Neural progenitor cell (in vitro differentiated cells): Measurements from ENCODE around the gene ID4. TPM values are rescaled to one million over a fixed set of nuclear protein-coding genes. Genes with fewer than 3 reads are reported as not detected.

Experiments
- DNase-seq: peaks from one replicate; pipeline ENCODE4 v3.0.0-alpha.2; 2016; ENCODE audit warnings: low spot score
- H2AFZ ChIP-seq: fragments of 200-600 bp; sonication (generic); replicated peaks from 2 replicates; pipeline ENCODE4 v1.6.1; 2016; ENCODE audit warnings: antibody characterized with exemption
- H3F3A ChIP-seq: fragments of 200-600 bp; sonication (generic); 2 replicates; pipeline ENCODE4 v1.6.1; 2016; ENCODE audit warnings: antibody characterized with exemption, low read depth
- H3K27ac ChIP-seq: fragments of 200-600 bp; sonication (generic); 2 replicates; pipeline ENCODE4 v1.5.1; 2016; ENCODE audit warnings: mild to moderate bottlenecking
- H3K27me3 ChIP-seq: fragments of 200-600 bp; sonication (generic); 2 replicates; pipeline ENCODE4 v1.6.1; 2016; ENCODE audit warnings: mild to moderate bottlenecking, moderate library complexity
- H3K36me3 ChIP-seq: fragments of 200-600 bp; sonication (generic); 2 replicates; pipeline ENCODE4 v1.5.1; 2016
- H3K4me1 ChIP-seq: fragments of 200-600 bp; sonication (generic); 2 replicates; pipeline ENCODE4 v1.6.1; 2016; ENCODE audit warnings: mixed run types
- H3K4me2 ChIP-seq: fragments of 200-600 bp; sonication (generic); 2 replicates; pipeline ENCODE4 v1.6.1; 2016
- H3K4me3 ChIP-seq: fragments of 200-600 bp; sonication (generic); 2 replicates; pipeline ENCODE4 v1.5.1; 2016
- H3K79me2 ChIP-seq: fragments of 200-600 bp; sonication (generic); 2 replicates; pipeline ENCODE4 v1.6.1; 2016; ENCODE audit warnings: low read depth
- H3K9ac ChIP-seq: fragments of 200-600 bp; sonication (generic); 2 replicates; pipeline ENCODE4 v1.6.1; 2016
- H3K9me3 ChIP-seq: fragments of 200-600 bp; sonication (generic); 2 replicates; pipeline ENCODE4 v1.5.1; 2016; ENCODE audit warnings: low read depth
- H4K20me1 ChIP-seq: fragments of 200-600 bp; sonication (generic); 2 replicates; pipeline ENCODE4 v1.6.1; 2016; ENCODE audit warnings: low read depth
- H3K27ac Mint-ChIP-seq: 3 replicates; pipeline ENCODE4 v1.8.0; 2021; ENCODE audit warnings: mixed read lengths
- H3K27me3 Mint-ChIP-seq: 2 replicates; pipeline ENCODE4 v1.8.0; 2022; ENCODE audit warnings: low read depth, mild to moderate bottlenecking, inconsistent platforms, moderate library complexity, mixed read lengths; ENCODE audit not compliant: insufficient read depth
- H3K36me3 Mint-ChIP-seq: 3 replicates; pipeline ENCODE4 v1.8.0; 2021; ENCODE audit warnings: mixed read lengths
- H3K4me1 Mint-ChIP-seq: 3 replicates; pipeline ENCODE4 v1.8.0; 2021; ENCODE audit warnings: mixed read lengths
- H3K4me3 Mint-ChIP-seq: 3 replicates; pipeline ENCODE4 v1.8.0; 2021; ENCODE audit warnings: mild to moderate bottlenecking, moderate library complexity, mixed read lengths
- H3K9me3 Mint-ChIP-seq: 3 replicates; pipeline ENCODE4 v1.8.0; 2020; ENCODE audit warnings: mixed read lengths
- CTCF ChIP-seq: fragments of 200-600 bp; sonication (generic); IDR thresholded peaks from 2 replicates; pipeline ENCODE4 v1.5.1; 2017; ENCODE audit warnings: antibody characterized with exemption, mild to moderate bottlenecking
- EZH2 ChIP-seq: fragments of 200-600 bp; sonication (generic); IDR thresholded peaks from 2 replicates; pipeline ENCODE4 v1.6.1; 2017; ENCODE audit warnings: antibody characterized with exemption, mild to moderate bottlenecking, moderate library complexity
- EZH2phosphoT487 ChIP-seq: fragments of 200-600 bp; sonication (generic); IDR thresholded peaks from 2 replicates; pipeline ENCODE4 v1.6.1; 2017; ENCODE audit warnings: antibody characterized with exemption
- total RNA-seq: library from RNA; depleted of rRNA; stranded (reverse); fragments of >200 nt; gene quantifications from 2 replicates; pipeline ENCODE4 v1.2.3, GENCODE V29; 2015; ENCODE audit warnings: low replicate concordance

ID4 gene
- total RNA-seq, 1 donor from 2014 or later = 29.2 TPM

- H3K36me3 ChIP-seq = no peaks in the 10 kb centered on the region
- H3K9ac ChIP-seq = no peak overlapping the region
- Mint-ChIP-seq H3K36me3 (no peaks in the 10 kb centered on the region), H3K27ac (peak overlapping the region; percentile 76), H3K4me1 (peaks cover 13% of the 10 kb centered on the region), H3K9me3 (peaks cover 17% of the 10 kb centered on the region), H3K4me3 (no peak overlapping the region), H3K27me3 (peaks cover 2% of the 10 kb centered on the region)
- TF ChIP-seq EZH2phosphoT487 = no peak
- TF ChIP-seq EZH2 = no peak
- TF ChIP-seq CTCF = peak; percentile 76
- H3K79me2 ChIP-seq = no peaks in the 10 kb centered on the region
- H3K27me3 ChIP-seq = no peaks in the 10 kb centered on the region
- no peak overlapping the region for H3K4me3 ChIP-seq
- no peak overlapping the region for H3K27ac ChIP-seq
- peaks cover 10% of the 10 kb centered on the region for H3K4me1 ChIP-seq
- peak; percentile 47 for DNase-seq
- H3K4me2 ChIP-seq = no peak overlapping the region
- no peaks in the 10 kb centered on the region for H4K20me1 ChIP-seq
- no peaks in the 10 kb centered on the region for H3F3A ChIP-seq
- H2AFZ ChIP-seq = peak overlapping the region; percentile 11
- no peaks in the 10 kb centered on the region for H3K9me3 ChIP-seq
These were observed 24.6 kb upstream of the ID4 start for GRCh38 chr6:19812512-19813119.

DNA sequence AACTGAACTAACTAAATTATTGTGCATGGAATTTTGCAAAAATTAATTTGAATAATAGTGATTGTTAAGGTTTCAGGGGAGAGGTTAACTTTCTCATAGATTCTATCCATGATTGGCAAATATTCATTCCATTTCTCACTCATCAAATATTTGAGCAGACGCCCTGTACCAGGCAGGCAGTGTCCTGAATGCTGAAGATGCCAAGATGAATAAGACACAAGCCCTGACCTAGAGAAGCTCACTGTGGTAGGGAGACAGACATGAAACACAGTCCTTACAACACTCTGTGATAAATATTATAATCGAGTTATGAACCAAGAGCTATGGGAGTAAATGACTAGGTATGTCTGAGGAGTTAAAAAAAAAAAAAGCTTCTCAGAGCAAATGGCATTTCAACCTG is 18.4 kb upstream of the ID4 start:
- Mint-ChIP-seq H3K4me3 (no peak overlapping the region), H3K27ac (no peak overlapping the region), H3K4me1 (peaks cover 4% of the 10 kb centered on the region), H3K9me3 (peaks cover 13% of the 10 kb centered on the region), H3K27me3 (peaks cover 4% of the 10 kb centered on the region), H3K36me3 (no peaks in the 10 kb centered on the region)
- H3K79me2 ChIP-seq = no peaks in the 10 kb centered on the region
- H2AFZ ChIP-seq = no peak overlapping the region
- no peaks in the 10 kb centered on the region for H3K36me3 ChIP-seq
- no peaks in the 10 kb centered on the region for H3F3A ChIP-seq
- no peak overlapping the region for H3K9ac ChIP-seq
- no peak for DNase-seq
- no peaks in the 10 kb centered on the region for H3K27me3 ChIP-seq
- TF ChIP-seq CTCF (no peak), EZH2 (no peak), EZH2phosphoT487 (no peak)
- no peaks in the 10 kb centered on the region for H3K4me1 ChIP-seq
- no peaks in the 10 kb centered on the region for H3K9me3 ChIP-seq
- H3K4me3 ChIP-seq = no peak overlapping the region
- H4K20me1 ChIP-seq = no peaks in the 10 kb centered on the region
- H3K4me2 ChIP-seq = no peak overlapping the region
- no peak overlapping the region for H3K27ac ChIP-seq

- no peaks in the 10 kb centered on the region for H3F3A ChIP-seq
- H3K9ac ChIP-seq = no peak overlapping the region
- DNase-seq = no peak
- no peaks in the 10 kb centered on the region for H3K9me3 ChIP-seq
- Mint-ChIP-seq H3K27ac (no peak overlapping the region), H3K4me1 (no peaks in the 10 kb centered on the region), H3K36me3 (peaks cover 3% of the 10 kb centered on the region), H3K4me3 (no peak overlapping the region), H3K27me3 (no peaks in the 10 kb centered on the region), H3K9me3 (peaks cover 12% of the 10 kb centered on the region)
- no peak overlapping the region for H3K4me3 ChIP-seq
- no peaks in the 10 kb centered on the region for H3K36me3 ChIP-seq
- TF ChIP-seq CTCF (no peak), EZH2phosphoT487 (no peak), EZH2 (no peak)
- no peak overlapping the region for H3K27ac ChIP-seq
- H3K27me3 ChIP-seq = no peaks in the 10 kb centered on the region
- H3K4me2 ChIP-seq = no peak overlapping the region
- H2AFZ ChIP-seq = no peak overlapping the region
- H3K79me2 ChIP-seq = no peaks in the 10 kb centered on the region
- no peaks in the 10 kb centered on the region for H4K20me1 ChIP-seq
- H3K4me1 ChIP-seq = no peaks in the 10 kb centered on the region
These were observed 12.9 kb upstream of the ID4 start for GRCh38 chr6:19824058-19824807.
